ENCODE measurements around the gene GMPPA. TPM values are rescaled to one million over a fixed set of nuclear protein-coding genes. Genes with fewer than 3 reads are reported as not detected.
A peak's percentile ranks its signal among the peaks of the same experiment; 100 is the strongest.

GMPPA gene
- total RNA-seq, 1 donor from 2014 or later = 27.7 TPM

- H3K36me3 ChIP-seq (ENCODE audit: control insufficient read depth in 3 of 3, insufficient read depth in 3 of 3, low read length in 3 of 3) = peaks cover 23 to 38% (median 37%) of the 10 kb centered on the region in 3 donors
- H3K9ac ChIP-seq (ENCODE audit: low read depth in 1 of 3, low read length in 3 of 3) = peak overlapping the region; percentile 64 to 85 (median 84)
- H3K9me3 ChIP-seq (ENCODE audit: control insufficient read depth in 3 of 3, low read length in 3 of 3) = no peaks in the 10 kb centered on the region
- peak overlapping the region; percentile 93 for H3K27ac ChIP-seq (ENCODE audit: low read depth, low read length)
- peaks cover 50 to 70% (median 56%) of the 10 kb centered on the region in 3 donors for H3K4me1 ChIP-seq (ENCODE audit: control insufficient read depth in 3 of 3, insufficient read depth in 3 of 3, low read length in 3 of 3)
- peak overlapping the region; percentile 43 to 56 (median 54) for H3K4me3 ChIP-seq (ENCODE audit: low read length in 3 of 3)
- H3K27me3 ChIP-seq (ENCODE audit: control insufficient read depth in 3 of 3, insufficient read depth in 3 of 3, low read length in 3 of 3) = peaks cover 0 to 5% (median 0%) of the 10 kb centered on the region in 3 donors
These were observed 39.0 kb upstream of the GMPPA start for GRCh38 chr2:219459460-219460311.

GRCh38 chr2:219460424-219460926 is 38.2 kb upstream of the GMPPA start:
- H3K36me3 ChIP-seq (ENCODE audit: control insufficient read depth in 3 of 3, insufficient read depth in 3 of 3, low read length in 3 of 3) = peaks cover 26 to 46% (median 45%) of the 10 kb centered on the region in 3 donors
- H3K4me1 ChIP-seq (ENCODE audit: control insufficient read depth in 3 of 3, insufficient read depth in 3 of 3, low read length in 3 of 3) = peaks cover 49 to 64% (median 54%) of the 10 kb centered on the region in 3 donors
- peak overlapping the region; percentile 64 to 85 (median 84) for H3K9ac ChIP-seq (ENCODE audit: low read depth in 1 of 3, low read length in 3 of 3)
- H3K4me3 ChIP-seq (ENCODE audit: low read length in 3 of 3) = peak overlapping the region; percentile 43 to 56 (median 54)
- H3K9me3 ChIP-seq (ENCODE audit: control insufficient read depth in 3 of 3, low read length in 3 of 3) = no peaks in the 10 kb centered on the region
- peak overlapping the region; percentile 93 for H3K27ac ChIP-seq (ENCODE audit: low read depth, low read length)
- peaks cover 0 to 5% (median 0%) of the 10 kb centered on the region in 3 donors for H3K27me3 ChIP-seq (ENCODE audit: control insufficient read depth in 3 of 3, insufficient read depth in 3 of 3, low read length in 3 of 3)

GRCh38 chr2:219461047-219461514 is 37.6 kb upstream of the GMPPA start:
- Histone ChIP-seq H3K9me3 (ENCODE audit: control insufficient read depth in 3 of 3, low read length in 3 of 3) (no peaks in the 10 kb centered on the region), H3K36me3 (ENCODE audit: control insufficient read depth in 3 of 3, insufficient read depth in 3 of 3, low read length in 3 of 3) (peaks cover 30 to 48% (median 47%) of the 10 kb centered on the region in 3 donors), H3K4me1 (ENCODE audit: control insufficient read depth in 3 of 3, insufficient read depth in 3 of 3, low read length in 3 of 3) (peaks cover 47 to 59% (median 48%) of the 10 kb centered on the region in 3 donors), H3K9ac (ENCODE audit: low read depth in 1 of 3, low read length in 3 of 3) (peak overlapping the region; percentile 14 to 85 (median 43)), H3K4me3 (ENCODE audit: low read length in 3 of 3) (peak overlapping the region in 2 of 3 donors; percentile 6 to 22), H3K27me3 (ENCODE audit: control insufficient read depth in 3 of 3, insufficient read depth in 3 of 3, low read length in 3 of 3) (peaks cover 0 to 5% (median 0%) of the 10 kb centered on the region in 3 donors), H3K27ac (ENCODE audit: low read depth, low read length) (peak overlapping the region; percentile 93)

- Histone ChIP-seq H3K4me1 (ENCODE audit: control insufficient read depth in 3 of 3, insufficient read depth in 3 of 3, low read length in 3 of 3) (peaks cover 45 to 53% (median 47%) of the 10 kb centered on the region in 3 donors), H3K36me3 (ENCODE audit: control insufficient read depth in 3 of 3, insufficient read depth in 3 of 3, low read length in 3 of 3) (peaks cover 33 to 51% (median 43%) of the 10 kb centered on the region in 3 donors), H3K4me3 (ENCODE audit: low read length in 3 of 3) (no peak overlapping the region), H3K9ac (ENCODE audit: low read depth in 1 of 3, low read length in 3 of 3) (peak overlapping the region in 2 of 3 donors; percentile 14 to 85), H3K27me3 (ENCODE audit: control insufficient read depth in 3 of 3, insufficient read depth in 3 of 3, low read length in 3 of 3) (peaks cover 0 to 5% (median 0%) of the 10 kb centered on the region in 3 donors), H3K9me3 (ENCODE audit: control insufficient read depth in 3 of 3, low read length in 3 of 3) (no peaks in the 10 kb centered on the region), H3K27ac (ENCODE audit: low read depth, low read length) (peak overlapping the region; percentile 93)
These were observed 37.0 kb upstream of the GMPPA start for GRCh38 chr2:219461669-219462068.

GRCh38 chr2:219462349-219462748 is 36.3 kb upstream of the GMPPA start:
- Histone ChIP-seq H3K9me3 (ENCODE audit: control insufficient read depth in 3 of 3, low read length in 3 of 3) (no peaks in the 10 kb centered on the region), H3K36me3 (ENCODE audit: control insufficient read depth in 3 of 3, insufficient read depth in 3 of 3, low read length in 3 of 3) (peaks cover 38 to 55% (median 45%) of the 10 kb centered on the region in 3 donors), H3K4me1 (ENCODE audit: control insufficient read depth in 3 of 3, insufficient read depth in 3 of 3, low read length in 3 of 3) (peaks cover 42 to 47% (median 44%) of the 10 kb centered on the region in 3 donors), H3K9ac (ENCODE audit: low read depth in 1 of 3, low read length in 3 of 3) (no peak overlapping the region), H3K4me3 (ENCODE audit: low read length in 3 of 3) (no peak overlapping the region), H3K27me3 (ENCODE audit: control insufficient read depth in 3 of 3, insufficient read depth in 3 of 3, low read length in 3 of 3) (peaks cover 0 to 5% (median 0%) of the 10 kb centered on the region in 3 donors), H3K27ac (ENCODE audit: low read depth, low read length) (no peak overlapping the region)

GRCh38 chr2:219464286-219465032 is 34.2 kb upstream of the GMPPA start:
- H3K36me3 ChIP-seq (ENCODE audit: control insufficient read depth in 3 of 3, insufficient read depth in 3 of 3, low read length in 3 of 3) = peaks cover 48 to 67% (median 58%) of the 10 kb centered on the region in 3 donors
- peaks cover 0 to 5% (median 0%) of the 10 kb centered on the region in 3 donors for H3K27me3 ChIP-seq (ENCODE audit: control insufficient read depth in 3 of 3, insufficient read depth in 3 of 3, low read length in 3 of 3)
- no peak overlapping the region for H3K4me3 ChIP-seq (ENCODE audit: low read length in 3 of 3)
- H3K27ac ChIP-seq (ENCODE audit: low read depth, low read length) = no peak overlapping the region
- H3K4me1 ChIP-seq (ENCODE audit: control insufficient read depth in 3 of 3, insufficient read depth in 3 of 3, low read length in 3 of 3) = peaks cover 20 to 26% (median 23%) of the 10 kb centered on the region in 3 donors
- no peaks in the 10 kb centered on the region for H3K9me3 ChIP-seq (ENCODE audit: control insufficient read depth in 3 of 3, low read length in 3 of 3)
- H3K9ac ChIP-seq (ENCODE audit: low read depth in 1 of 3, low read length in 3 of 3) = no peak overlapping the region

GRCh38 chr2:219465659-219466561 is 32.8 kb upstream of the GMPPA start:
- Histone ChIP-seq H3K27ac (ENCODE audit: low read depth, low read length) (no peak overlapping the region), H3K27me3 (ENCODE audit: control insufficient read depth in 3 of 3, insufficient read depth in 3 of 3, low read length in 3 of 3) (no peaks in the 10 kb centered on the region), H3K4me1 (ENCODE audit: control insufficient read depth in 3 of 3, insufficient read depth in 3 of 3, low read length in 3 of 3) (peaks cover 6 to 12% (median 9%) of the 10 kb centered on the region in 3 donors), H3K9ac (ENCODE audit: low read depth in 1 of 3, low read length in 3 of 3) (no peak overlapping the region), H3K9me3 (ENCODE audit: control insufficient read depth in 3 of 3, low read length in 3 of 3) (no peaks in the 10 kb centered on the region), H3K4me3 (ENCODE audit: low read length in 3 of 3) (no peak overlapping the region), H3K36me3 (ENCODE audit: control insufficient read depth in 3 of 3, insufficient read depth in 3 of 3, low read length in 3 of 3) (peaks cover 59 to 79% (median 71%) of the 10 kb centered on the region in 3 donors)

GRCh38 chr2:219466816-219467735 is 31.6 kb upstream of the GMPPA start:
- no peak overlapping the region for H3K4me3 ChIP-seq (ENCODE audit: low read length in 3 of 3)
- no peaks in the 10 kb centered on the region for H3K9me3 ChIP-seq (ENCODE audit: control insufficient read depth in 3 of 3, low read length in 3 of 3)
- no peaks in the 10 kb centered on the region for H3K27me3 ChIP-seq (ENCODE audit: control insufficient read depth in 3 of 3, insufficient read depth in 3 of 3, low read length in 3 of 3)
- no peak overlapping the region for H3K9ac ChIP-seq (ENCODE audit: low read depth in 1 of 3, low read length in 3 of 3)
- H3K27ac ChIP-seq (ENCODE audit: low read depth, low read length) = no peak overlapping the region
- peaks cover 62 to 83% (median 73%) of the 10 kb centered on the region in 3 donors for H3K36me3 ChIP-seq (ENCODE audit: control insufficient read depth in 3 of 3, insufficient read depth in 3 of 3, low read length in 3 of 3)
- peaks cover 0 to 3% (median 0%) of the 10 kb centered on the region in 3 donors for H3K4me1 ChIP-seq (ENCODE audit: control insufficient read depth in 3 of 3, insufficient read depth in 3 of 3, low read length in 3 of 3)
